Ovary (tissue), 9 donors: ENCODE measurements around the gene MEF2C. TPM values are rescaled to one million over a fixed set of nuclear protein-coding genes. Genes with fewer than 3 reads are reported as not detected.

Experiments used
- DNase-seq, 5 donors: peaks; one replicate each; pipeline ENCODE4 v3.0.0-alpha.2; 2019 to 2020
- H3K27ac ChIP-seq, 2 donors: fragments of 200-600 bp; one replicate each; pipeline versions ENCODE4 v1.5.1 to v1.8.0; 2019 to 2022
- H3K27me3 ChIP-seq: fragments of 200-600 bp; one replicate; pipeline ENCODE4 v1.8.0; 2022
- H3K36me3 ChIP-seq: fragments of 200-600 bp; sonication (generic); one replicate; pipeline ENCODE4 v1.5.1; 2019
- H3K4me1 ChIP-seq: one replicate; pipeline ENCODE4 v1.8.1; 2013; ENCODE audit warnings: mild to moderate bottlenecking, moderate library complexity; ENCODE audit not compliant: insufficient read depth
- H3K4me3 ChIP-seq: fragments of 200-600 bp; sonication (generic); one replicate; pipeline ENCODE4 v1.5.1; 2017
- H3K9me3 ChIP-seq, 2 donors: fragments of 200-600 bp in 1 of 2; sonication (generic) in 1 of 2; one replicate each; pipeline versions ENCODE4 v1.5.1 to v1.8.1; 2013 to 2019; ENCODE audit warnings: mild to moderate bottlenecking in 1 of 2, moderate library complexity in 1 of 2
- EP300 ChIP-seq: sonication (generic); formaldehyde crosslinking; IDR thresholded peaks from one replicate; pipeline ENCODE4 v1.6.1; 2017; ENCODE audit warnings: antibody characterized with exemption
- POLR2A ChIP-seq: fragments of 450-650 bp; IDR thresholded peaks from one replicate; pipeline ENCODE4 v1.6.1; 2017; ENCODE audit warnings: antibody characterized with exemption, mild to moderate bottlenecking, moderate library complexity
- WGBS, 3 donors: extraction: QIAGEN DNeasy Blood & Tissue Kit in 1 of 3; methylation state at CpG; one replicate each; pipeline versions ENCODE4 v1.1.5 to v1.1.7; 2013 to 2017; 5-methylcytosine and 5-hydroxymethylcytosine counted together
- intact Hi-C, 4 donors: fragments of 100-400 bp; cut with DNase I; formaldehyde crosslinking; loops; one replicate each; pipeline versions ENCODE4 v1.11.0 to v1.15.1; 2022 to 2023
- polyA plus RNA-seq, 2 donors: library from polyadenylated mRNA; stranded (reverse); fragments of 200-250 nt in 1 of 2; fragments of 350-450 nt in 1 of 2; fragmentation: Illumina TruSeq in 1 of 2; extraction: RNeasy Lipid Tissue Mini Kit (QIAGEN cat#74804) in 1 of 2; gene quantifications; one replicate each; pipeline ENCODE4 v1.2.3, GENCODE V29; 2013 to 2014
- total RNA-seq, 7 donors: library from RNA; depleted of rRNA in 2 of 7; stranded (reverse); fragments of >200 nt in 2 of 7; fragmentation: NEBNext Ultra II Directional in 3 of 7; extraction: Animal tissue kit (Norgen Biotek cat#: 25700) in 3 of 7; gene quantifications; one replicate each; pipeline versions ENCODE4 v1.1.0 to v1.2.4, GENCODE V29; 2016 to 2023
- TF ChIP-seq, protein P1 (sequence below), 3 donors: fragments of 450-650 bp in 2 of 3; fragments of 200-600 bp in 1 of 3; IDR thresholded peaks; one replicate each; pipeline versions ENCODE4 v1.5.1 to v1.8.0; 2016 to 2022; ENCODE audit warnings: antibody characterized with exemption in 3 of 3, mild to moderate bottlenecking in 1 of 3
- donor health status: DM: no; HTN: no; CAD: no; lungs with moderate emphysema.
- donor health status: DM: no; HTN: no; CAD: no.
- donor health status: Bipolar disorder and iron deficiency.
- donor health status: DM: yes; HTN: yes; CAD: no.
- donor health status: DM: no; HTN: no; CAD: no.
- donor health status: DM: yes; HTN: yes; CAD: no.

MEF2C gene
- total and polyA plus RNA-seq, 9 donors: 27.2 to 91.4 (median 73.8) TPM

DNA sequence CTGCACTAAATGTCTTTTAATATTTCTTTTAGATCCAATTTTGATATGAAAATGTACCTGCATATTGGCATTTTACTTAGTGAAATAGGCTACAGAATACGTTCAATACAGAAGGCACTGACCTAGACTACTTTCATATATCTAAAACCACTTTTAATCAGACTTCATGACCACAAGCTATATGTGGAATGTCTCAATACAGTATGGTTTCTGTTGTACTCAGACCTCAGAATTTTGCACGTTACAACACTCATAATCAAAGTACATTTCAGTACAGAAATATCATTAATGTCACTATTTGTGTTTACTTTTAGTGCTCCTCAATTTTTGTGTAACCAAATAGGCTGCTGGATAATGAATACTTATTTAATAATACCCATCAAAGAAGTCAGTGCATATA is 74.8 kb downstream of the MEF2C start:
- DNase-seq: no peak
- TF ChIP-seq, protein P1, sequence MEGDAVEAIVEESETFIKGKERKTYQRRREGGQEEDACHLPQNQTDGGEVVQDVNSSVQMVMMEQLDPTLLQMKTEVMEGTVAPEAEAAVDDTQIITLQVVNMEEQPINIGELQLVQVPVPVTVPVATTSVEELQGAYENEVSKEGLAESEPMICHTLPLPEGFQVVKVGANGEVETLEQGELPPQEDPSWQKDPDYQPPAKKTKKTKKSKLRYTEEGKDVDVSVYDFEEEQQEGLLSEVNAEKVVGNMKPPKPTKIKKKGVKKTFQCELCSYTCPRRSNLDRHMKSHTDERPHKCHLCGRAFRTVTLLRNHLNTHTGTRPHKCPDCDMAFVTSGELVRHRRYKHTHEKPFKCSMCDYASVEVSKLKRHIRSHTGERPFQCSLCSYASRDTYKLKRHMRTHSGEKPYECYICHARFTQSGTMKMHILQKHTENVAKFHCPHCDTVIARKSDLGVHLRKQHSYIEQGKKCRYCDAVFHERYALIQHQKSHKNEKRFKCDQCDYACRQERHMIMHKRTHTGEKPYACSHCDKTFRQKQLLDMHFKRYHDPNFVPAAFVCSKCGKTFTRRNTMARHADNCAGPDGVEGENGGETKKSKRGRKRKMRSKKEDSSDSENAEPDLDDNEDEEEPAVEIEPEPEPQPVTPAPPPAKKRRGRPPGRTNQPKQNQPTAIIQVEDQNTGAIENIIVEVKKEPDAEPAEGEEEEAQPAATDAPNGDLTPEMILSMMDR (IDR thresholded peaks at IDR 0.05): no peak
- TF ChIP-seq POLR2A (no peak), EP300 (no peak)
- Histone ChIP-seq H3K27ac (no peak overlapping the region), H3K9me3 (no peaks in the 10 kb centered on the region), H3K27me3 (no peaks in the 10 kb centered on the region), H3K4me3 (no peak overlapping the region), H3K36me3 (no peaks in the 10 kb centered on the region), H3K4me1 (peaks cover 2% of the 10 kb centered on the region)
- WGBS, 3 donors: 97 to 98% (median 97%) methylated on average over 2 of the region's 2 CpGs
- intact Hi-C loops: no loop called here

DNA sequence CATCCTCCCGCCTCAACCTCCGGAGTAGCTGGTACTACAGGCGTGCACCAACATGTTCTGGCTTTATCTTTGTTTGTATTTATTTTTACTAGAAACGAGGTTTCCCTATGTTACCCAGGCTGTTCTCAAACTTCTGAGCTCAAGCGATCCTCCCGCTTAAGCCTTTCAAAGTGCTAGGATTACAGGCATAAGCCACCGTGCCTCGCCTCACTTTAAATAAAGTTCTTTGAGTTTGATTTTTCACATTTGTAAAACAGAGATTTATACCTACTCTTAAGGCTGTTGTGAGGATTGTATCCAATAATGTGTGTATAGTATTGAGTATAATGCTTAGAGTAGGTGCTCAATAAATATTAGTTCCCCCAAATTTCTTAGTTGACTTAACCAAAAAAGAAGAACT is 75.7 kb downstream of the MEF2C start:
- Histone ChIP-seq H3K36me3 (no peaks in the 10 kb centered on the region), H3K9me3 (no peaks in the 10 kb centered on the region), H3K4me3 (no peak overlapping the region), H3K27me3 (no peaks in the 10 kb centered on the region), H3K4me1 (peaks cover 2% of the 10 kb centered on the region), H3K27ac (no peak overlapping the region)
- 91 to 92% (median 91%) methylated on average over 8 of the region's 8 CpGs for WGBS, 3 donors
- DNase-seq: no peak
- TF ChIP-seq EP300 (no peak), POLR2A (no peak)
- TF ChIP-seq, protein P1 (IDR thresholded peaks at IDR 0.05): no peak
- intact Hi-C loops: no loop called here

DNA sequence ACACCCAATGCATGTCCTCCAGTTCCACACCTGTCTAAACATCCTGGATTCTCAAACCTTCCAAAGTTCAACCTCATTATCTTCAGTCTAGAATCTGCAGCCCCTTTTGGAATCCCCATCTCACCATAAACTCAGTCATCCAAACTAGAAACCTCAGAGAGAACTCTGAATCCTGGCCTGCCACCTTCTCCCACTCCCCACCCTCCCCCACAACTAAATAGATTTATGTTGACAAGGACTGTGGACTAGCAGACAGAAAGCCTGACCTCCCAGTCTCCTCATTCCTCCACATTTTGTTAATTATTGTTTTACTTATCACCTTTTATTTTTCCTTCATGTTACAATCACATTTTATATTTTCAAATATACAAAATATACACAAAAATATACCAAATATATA is 76.6 kb downstream of the MEF2C start:
- no peak for DNase-seq
- intact Hi-C loops: no loop called here
- Histone ChIP-seq H3K27ac (no peak overlapping the region), H3K9me3 (no peaks in the 10 kb centered on the region), H3K36me3 (no peaks in the 10 kb centered on the region), H3K4me3 (no peak overlapping the region), H3K4me1 (peaks cover 2% of the 10 kb centered on the region), H3K27me3 (no peaks in the 10 kb centered on the region)
- TF ChIP-seq EP300 (no peak), POLR2A (no peak)
- TF ChIP-seq, protein P1 (IDR thresholded peaks at IDR 0.05): no peak

DNA sequence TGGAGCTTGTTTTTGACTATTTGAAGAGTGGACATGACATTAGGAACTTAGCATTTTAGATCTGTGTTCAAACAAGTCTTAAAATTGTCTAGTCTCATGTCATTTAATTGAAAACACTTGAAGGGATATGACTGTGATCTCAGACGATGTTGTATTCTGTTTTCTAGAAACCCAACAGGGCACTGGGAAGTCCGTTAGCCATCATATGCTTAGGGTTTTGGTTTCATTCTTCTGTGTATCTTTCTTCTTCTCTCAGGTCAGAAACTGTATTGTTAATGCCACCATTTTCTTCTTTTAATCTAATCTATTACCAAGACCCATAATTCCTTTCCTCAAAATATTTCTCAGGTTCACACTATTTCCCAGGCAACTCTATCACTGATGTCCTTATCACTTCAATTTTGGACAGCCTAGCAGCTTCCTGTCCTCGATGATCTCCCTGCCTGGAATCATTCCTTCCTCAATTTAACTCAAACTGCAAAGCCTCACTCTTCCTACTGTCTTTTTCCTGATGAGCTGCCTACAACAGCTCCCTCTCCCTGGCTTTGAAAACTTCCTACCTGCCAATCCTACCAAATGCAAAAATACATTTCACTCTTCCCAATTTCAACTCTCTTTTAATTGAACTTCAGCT is 77.7 kb downstream of the MEF2C start:
- Histone ChIP-seq H3K9me3 (no peaks in the 10 kb centered on the region), H3K27me3 (no peaks in the 10 kb centered on the region), H3K27ac (no peak overlapping the region), H3K36me3 (no peaks in the 10 kb centered on the region), H3K4me1 (peaks cover 2% of the 10 kb centered on the region), H3K4me3 (no peak overlapping the region)
- intact Hi-C loops: no loop called here
- WGBS, 3 donors: 51 to 72% (median 63%) methylated on average over 3 of the region's 3 CpGs
- TF ChIP-seq EP300: no peak
- TF ChIP-seq, protein P1 (IDR thresholded peaks at IDR 0.05): no peak
- no peak for TF ChIP-seq POLR2A
- no peak for DNase-seq
